Bronchial epithelial cell (primary cell): ENCODE results near the gene HSD17B8. TPM values are rescaled to one million over a fixed set of nuclear protein-coding genes. Genes with fewer than 3 reads are reported as not detected.

Experiments
- DNase-seq: peaks from one replicate; pipeline ENCODE4 v3.0.0-alpha.2; 2010; ENCODE audit warnings: low read depth
- FAIRE-seq: peaks from 2 replicates; lab custom pipeline; 2011; peaks lifted over from hg19 to GRCh38; lab: Jason Lieb, UNC
- H3K27me3 ChIP-seq: 2 replicates; pipeline ENCODE4 v1.5.1; 2011; ENCODE audit warnings: low read length; ENCODE audit not compliant: control insufficient read depth, insufficient read depth
- H3K36me3 ChIP-seq: 2 replicates; pipeline ENCODE4 v1.5.1; 2011; ENCODE audit warnings: low read length; ENCODE audit not compliant: control insufficient read depth, insufficient read depth
- H3K4me3 ChIP-seq: 2 replicates; pipeline ENCODE4 v1.5.1; 2011; ENCODE audit warnings: mild to moderate bottlenecking, low read depth, low read length, control low read depth
- total RNA-seq: library from RNA; depleted of rRNA; stranded (reverse); fragments of >200 nt; gene quantifications from 2 replicates; pipeline ENCODE4 v1.2.1, GENCODE V29; 2014
- TF ChIP-seq, protein P1 (sequence below): IDR thresholded peaks from 2 replicates; pipeline ENCODE4 v1.5.1; 2011; ENCODE audit warnings: mild to moderate bottlenecking, moderate library complexity, low read length, control low read depth, inconsistent platforms; ENCODE audit not compliant: insufficient read depth, severe bottlenecking

HSD17B8 gene
- total RNA-seq, 1 donor from 2014 or later, result 59.8 TPM

GRCh38 chr6:33172688-33173534 lies 31.5 kb upstream of the HSD17B8 start:
- no peak for FAIRE-seq
- DNase-seq, result peak; percentile 29

DNA sequence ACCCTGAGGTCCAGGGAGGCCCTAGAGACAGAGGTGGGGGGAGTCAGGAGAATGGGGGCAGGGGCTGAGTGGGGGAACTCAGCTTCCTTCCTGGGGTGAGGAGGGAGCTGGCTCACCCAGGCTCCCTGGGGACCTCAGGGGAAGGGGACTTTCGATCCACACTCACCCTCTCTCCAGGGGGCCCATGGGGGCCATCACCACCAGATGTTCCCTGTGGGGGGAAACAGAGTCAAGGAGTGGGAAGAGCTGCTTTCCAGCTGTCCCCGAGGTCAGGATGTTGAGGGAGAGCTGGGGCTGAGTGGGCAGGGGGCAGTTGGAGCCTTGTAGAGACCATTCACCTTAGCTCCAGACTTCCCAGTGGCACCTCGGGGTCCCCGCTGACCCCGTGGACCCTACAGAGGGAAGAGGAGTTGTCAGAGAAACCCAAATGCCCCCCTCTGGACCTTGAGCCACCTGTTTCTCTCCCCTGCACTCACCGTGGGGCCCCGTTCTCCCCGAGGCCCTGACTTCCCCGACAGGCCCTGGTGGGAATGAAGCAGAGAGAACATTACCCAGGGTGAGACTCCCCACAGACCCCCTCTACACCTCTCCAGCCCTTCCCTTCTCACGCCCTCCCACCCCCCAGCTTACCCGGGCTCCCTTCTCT lies 30.8 kb upstream of the HSD17B8 start:
- Histone ChIP-seq H3K36me3 (no peaks in the 10 kb centered on the region), H3K27me3 (no peaks in the 10 kb centered on the region), H3K4me3 (no peak overlapping the region)
- DNase-seq (no peak), FAIRE-seq (no peak)
- TF ChIP-seq, protein P1, sequence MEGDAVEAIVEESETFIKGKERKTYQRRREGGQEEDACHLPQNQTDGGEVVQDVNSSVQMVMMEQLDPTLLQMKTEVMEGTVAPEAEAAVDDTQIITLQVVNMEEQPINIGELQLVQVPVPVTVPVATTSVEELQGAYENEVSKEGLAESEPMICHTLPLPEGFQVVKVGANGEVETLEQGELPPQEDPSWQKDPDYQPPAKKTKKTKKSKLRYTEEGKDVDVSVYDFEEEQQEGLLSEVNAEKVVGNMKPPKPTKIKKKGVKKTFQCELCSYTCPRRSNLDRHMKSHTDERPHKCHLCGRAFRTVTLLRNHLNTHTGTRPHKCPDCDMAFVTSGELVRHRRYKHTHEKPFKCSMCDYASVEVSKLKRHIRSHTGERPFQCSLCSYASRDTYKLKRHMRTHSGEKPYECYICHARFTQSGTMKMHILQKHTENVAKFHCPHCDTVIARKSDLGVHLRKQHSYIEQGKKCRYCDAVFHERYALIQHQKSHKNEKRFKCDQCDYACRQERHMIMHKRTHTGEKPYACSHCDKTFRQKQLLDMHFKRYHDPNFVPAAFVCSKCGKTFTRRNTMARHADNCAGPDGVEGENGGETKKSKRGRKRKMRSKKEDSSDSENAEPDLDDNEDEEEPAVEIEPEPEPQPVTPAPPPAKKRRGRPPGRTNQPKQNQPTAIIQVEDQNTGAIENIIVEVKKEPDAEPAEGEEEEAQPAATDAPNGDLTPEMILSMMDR, result no peak

More at GRCh38 chr6:33172688-33173534, 31.5 kb upstream of the HSD17B8 start:
- Histone ChIP-seq H3K36me3 (no peaks in the 10 kb centered on the region), H3K27me3 (no peaks in the 10 kb centered on the region), H3K4me3 (no peak overlapping the region)
- TF ChIP-seq, protein P1, result peak; percentile 74

GRCh38 chr6:33174784-33175183 lies 29.7 kb upstream of the HSD17B8 start:
- no peaks in the 10 kb centered on the region for H3K36me3 ChIP-seq
- TF ChIP-seq, protein P1, result no peak
- FAIRE-seq, result no peak
- no peaks in the 10 kb centered on the region for H3K27me3 ChIP-seq
- H3K4me3 ChIP-seq, result no peak overlapping the region
- DNase-seq, result no peak

- no peaks in the 10 kb centered on the region for H3K27me3 ChIP-seq
- TF ChIP-seq, protein P1, result peak; percentile 12
- H3K4me3 ChIP-seq, result no peak overlapping the region
- DNase-seq (no peak), FAIRE-seq (no peak)
- no peaks in the 10 kb centered on the region for H3K36me3 ChIP-seq
Observed at GRCh38 chr6:33175436-33176069, 28.9 kb upstream of the HSD17B8 start.

- FAIRE-seq, result no peak
- H3K27me3 ChIP-seq, result no peaks in the 10 kb centered on the region
- H3K4me3 ChIP-seq, result no peak overlapping the region
- DNase-seq, result no peak
- TF ChIP-seq, protein P1, result no peak
- no peaks in the 10 kb centered on the region for H3K36me3 ChIP-seq
Observed at GRCh38 chr6:33176906-33177305, 27.5 kb upstream of the HSD17B8 start.
